Spleen (tissue), 7 donors: ENCODE data around the gene ZDHHC3.

Experiments used
- POLR2A ChIP-seq, 3 donors: fragments of 450-650 bp; IDR thresholded peaks; one replicate each; pipeline ENCODE4 v1.5.1; 2017; ENCODE audit warnings: antibody characterized with exemption in 3 of 3, mild to moderate bottlenecking in 1 of 3
- POLR2AphosphoS5 ChIP-seq, 3 donors: sonication (generic); formaldehyde crosslinking; IDR thresholded peaks; one replicate each; pipeline ENCODE4 v1.5.1; 2017; ENCODE audit warnings: antibody characterized with exemption in 3 of 3
- TF ChIP-seq, protein P1 (sequence below), 11 experiments: fragments of 200-600 bp in 7 of 11; fragments of 450-650 bp in 4 of 11; sonication (generic) in 4 of 11; IDR thresholded peaks in 8 of 11; conservative IDR thresholded peaks in 3 of 11; 1 replicate in 7 of 11; 2 replicates in 4 of 11; pipeline versions ENCODE4 v1.4.0 to v1.8.0; 2016 to 2021; ENCODE audit warnings: antibody characterized with exemption in 11 of 11, inconsistent platforms in 4 of 11, mild to moderate bottlenecking in 1 of 11
- donor health status: DM: no; HTN: no; CAD: no; lungs with moderate emphysema.
- donor health status: DM: no; HTN: no; CAD: no.
- donor health status: DM: no; HTN: no; CAD: no.

GRCh38 chr3:44930911-44931310, 45.1 kb downstream of the ZDHHC3 start:
- no peak for TF ChIP-seq POLR2A (IDR thresholded peaks at IDR 0.05)
- TF ChIP-seq, protein P1, sequence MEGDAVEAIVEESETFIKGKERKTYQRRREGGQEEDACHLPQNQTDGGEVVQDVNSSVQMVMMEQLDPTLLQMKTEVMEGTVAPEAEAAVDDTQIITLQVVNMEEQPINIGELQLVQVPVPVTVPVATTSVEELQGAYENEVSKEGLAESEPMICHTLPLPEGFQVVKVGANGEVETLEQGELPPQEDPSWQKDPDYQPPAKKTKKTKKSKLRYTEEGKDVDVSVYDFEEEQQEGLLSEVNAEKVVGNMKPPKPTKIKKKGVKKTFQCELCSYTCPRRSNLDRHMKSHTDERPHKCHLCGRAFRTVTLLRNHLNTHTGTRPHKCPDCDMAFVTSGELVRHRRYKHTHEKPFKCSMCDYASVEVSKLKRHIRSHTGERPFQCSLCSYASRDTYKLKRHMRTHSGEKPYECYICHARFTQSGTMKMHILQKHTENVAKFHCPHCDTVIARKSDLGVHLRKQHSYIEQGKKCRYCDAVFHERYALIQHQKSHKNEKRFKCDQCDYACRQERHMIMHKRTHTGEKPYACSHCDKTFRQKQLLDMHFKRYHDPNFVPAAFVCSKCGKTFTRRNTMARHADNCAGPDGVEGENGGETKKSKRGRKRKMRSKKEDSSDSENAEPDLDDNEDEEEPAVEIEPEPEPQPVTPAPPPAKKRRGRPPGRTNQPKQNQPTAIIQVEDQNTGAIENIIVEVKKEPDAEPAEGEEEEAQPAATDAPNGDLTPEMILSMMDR (IDR thresholded peaks at IDR 0.05 in 8 of 11, conservative IDR thresholded peaks at IDR 0.05 in 3 of 11), result no peak
- TF ChIP-seq POLR2AphosphoS5 (IDR thresholded peaks at IDR 0.05), result no peak
